HG03439 (cell line): ENCODE data around the gene C19orf12.
"Not testable (repeated sequence)": the region's sequence is repeated elsewhere in the genome, so short reads cannot be mapped to it uniquely, and the experiment has no call there.

Experiments used
- ATAC-seq: cut with Tn5 transposase; IDR thresholded peaks from one replicate; pipeline ENCODE4 v1.9.1; 2021; ENCODE audit warnings: mild to moderate bottlenecking, moderate library complexity; ENCODE audit not compliant: unreplicated experiment

The C19orf12 gene

GRCh38 chr19:29735829-29736228 lies 20.8 kb upstream of the C19orf12 start:
- no peak for ATAC-seq

- no peak for ATAC-seq
Observed at GRCh38 chr19:29731331-29731850, 16.3 kb upstream of the C19orf12 start.

DNA sequence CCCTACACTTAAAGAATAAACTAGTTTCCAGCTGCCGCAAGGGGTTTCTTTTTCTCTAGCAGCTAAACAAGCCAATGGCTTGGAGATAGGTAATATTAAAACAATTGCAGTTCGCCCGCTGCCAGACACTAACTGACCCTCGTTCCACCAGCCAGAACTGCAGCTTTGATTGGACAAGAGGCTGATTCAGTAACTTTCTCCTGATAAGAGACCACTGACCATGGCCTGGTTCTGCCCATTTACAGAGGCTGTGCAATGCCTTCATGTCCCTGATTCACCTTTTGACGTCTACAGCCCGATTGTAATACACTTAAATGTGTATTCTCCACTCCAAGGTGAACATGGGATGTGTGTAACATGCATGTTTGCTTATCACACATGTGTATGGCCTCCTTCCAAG lies 12.8 kb upstream of the C19orf12 start:
- ATAC-seq: no peak

DNA sequence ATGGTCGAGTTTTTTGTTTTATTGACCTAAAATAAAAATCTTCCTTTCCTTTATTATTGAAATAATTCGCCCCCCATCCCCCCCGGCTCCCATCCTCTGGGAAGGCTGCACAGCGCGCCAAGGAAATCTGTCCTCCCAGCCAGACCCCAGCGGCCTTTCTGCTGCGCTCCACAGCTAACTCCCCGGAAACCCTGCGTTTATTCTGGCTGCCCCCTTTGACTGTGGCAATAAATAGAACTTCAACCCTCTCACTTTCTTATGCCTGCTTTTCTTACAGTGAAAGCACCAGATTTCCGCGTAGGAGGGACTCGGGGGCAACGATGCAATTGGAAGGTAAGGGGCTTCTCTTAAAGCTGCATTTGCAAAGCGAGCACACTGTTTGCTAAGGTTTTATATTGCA lies 9.7 kb upstream of the C19orf12 start:
- ATAC-seq: no peak

DNA sequence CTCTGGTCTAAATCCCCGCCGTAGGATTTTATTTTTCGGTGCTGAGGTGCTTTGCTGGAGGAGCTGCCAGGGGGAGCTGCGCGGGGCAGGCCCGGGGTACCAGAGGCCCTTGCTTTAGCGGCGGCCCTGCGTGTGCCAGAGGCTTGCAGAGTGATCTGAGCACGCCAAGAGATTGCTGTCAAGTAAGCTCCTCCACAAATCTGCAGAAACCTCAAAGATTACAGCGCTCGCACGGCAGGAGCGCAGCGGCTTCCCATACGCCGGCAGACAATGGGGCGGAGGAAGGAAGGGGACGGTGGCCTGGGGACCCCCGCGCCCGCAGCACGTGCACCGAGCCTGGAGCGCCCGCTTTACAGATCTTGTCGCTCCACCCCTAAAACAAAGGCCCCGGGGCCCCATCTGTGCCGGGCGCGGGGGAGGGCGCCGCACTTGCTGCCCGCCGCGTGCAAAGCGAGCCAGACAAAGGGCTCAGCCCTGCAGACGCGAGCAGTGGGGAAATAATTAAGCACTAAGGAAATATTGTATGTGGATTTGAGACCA lies 9.1 kb upstream of the C19orf12 start:
- no peak for ATAC-seq

GRCh38 chr19:29717051-29717450 lies 2.0 kb upstream of the C19orf12 start:
- no peak for ATAC-seq

DNA sequence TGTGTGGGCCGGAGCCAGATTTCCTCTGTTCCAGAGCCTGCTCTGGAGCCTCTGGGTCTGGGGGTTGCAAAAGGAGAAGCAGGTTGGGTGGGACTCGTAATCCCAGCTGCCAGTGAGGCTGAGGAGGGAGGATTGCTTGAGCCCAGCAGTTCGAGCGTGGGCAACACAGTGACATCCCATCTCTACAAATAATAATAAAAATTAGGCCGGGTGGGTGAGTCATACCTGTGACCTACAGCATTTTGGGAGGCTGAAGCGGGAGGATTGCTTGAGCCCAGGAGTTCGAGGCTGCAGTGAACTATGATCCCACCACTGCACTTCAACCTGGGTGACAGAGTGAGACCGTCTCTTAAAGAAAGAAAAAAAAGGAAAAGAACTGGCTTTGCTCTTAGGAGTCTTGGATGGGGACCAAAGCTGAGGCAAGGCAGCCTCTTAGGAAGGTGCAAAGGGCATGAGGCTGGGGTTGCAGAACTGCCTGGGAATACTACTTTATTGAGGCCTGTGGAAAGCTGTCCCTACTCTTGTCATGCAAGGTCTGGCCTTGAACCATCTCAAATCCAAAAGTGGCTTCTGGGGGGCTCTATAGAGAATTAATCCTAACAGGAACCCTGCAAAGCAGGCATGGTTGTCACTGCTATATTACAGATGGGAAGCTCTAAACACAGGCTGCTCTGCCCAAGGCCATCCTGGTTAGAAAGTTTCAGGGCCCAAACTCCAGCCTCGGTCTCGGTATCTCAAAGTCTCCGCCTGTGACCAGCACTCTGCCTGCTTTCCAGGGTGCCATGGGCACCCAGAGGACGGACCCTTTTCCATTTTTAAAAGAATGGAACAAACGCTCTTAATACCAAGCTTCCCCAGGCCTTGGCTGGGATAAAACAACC lies 880 bp upstream of the C19orf12 start:
- peak; percentile 11 for ATAC-seq

DNA sequence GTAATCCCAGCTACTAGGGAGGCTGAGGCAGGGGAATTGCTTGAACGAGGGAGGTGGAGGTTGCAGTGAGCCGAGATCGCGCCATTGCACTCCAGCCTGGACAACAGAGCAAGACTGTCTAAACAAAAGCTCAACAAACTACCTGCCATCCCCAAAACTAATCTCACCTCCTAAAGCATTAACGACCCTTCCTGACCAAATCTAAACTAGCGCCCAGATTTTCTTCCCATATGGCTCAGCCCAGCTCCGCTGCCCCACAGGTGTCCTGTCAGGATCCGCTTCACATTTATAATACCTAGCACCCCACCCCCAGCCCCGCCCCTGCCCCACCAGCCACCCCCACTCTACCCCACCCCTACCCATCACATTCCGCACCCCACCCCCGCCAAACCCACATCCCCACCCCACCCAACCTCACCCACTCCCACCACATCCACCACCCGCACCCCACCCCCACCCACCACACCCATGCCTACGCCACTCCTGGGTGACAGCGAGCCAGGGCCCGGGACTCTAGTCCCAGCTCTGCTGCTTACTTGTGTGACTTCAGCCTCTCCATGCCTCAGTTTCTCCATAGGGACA lies 599 bp downstream of the C19orf12 start:
- ATAC-seq: no peak

GRCh38 chr19:29712744-29713516 lies 2.1 kb downstream of the C19orf12 start:
- ATAC-seq: no peak

DNA sequence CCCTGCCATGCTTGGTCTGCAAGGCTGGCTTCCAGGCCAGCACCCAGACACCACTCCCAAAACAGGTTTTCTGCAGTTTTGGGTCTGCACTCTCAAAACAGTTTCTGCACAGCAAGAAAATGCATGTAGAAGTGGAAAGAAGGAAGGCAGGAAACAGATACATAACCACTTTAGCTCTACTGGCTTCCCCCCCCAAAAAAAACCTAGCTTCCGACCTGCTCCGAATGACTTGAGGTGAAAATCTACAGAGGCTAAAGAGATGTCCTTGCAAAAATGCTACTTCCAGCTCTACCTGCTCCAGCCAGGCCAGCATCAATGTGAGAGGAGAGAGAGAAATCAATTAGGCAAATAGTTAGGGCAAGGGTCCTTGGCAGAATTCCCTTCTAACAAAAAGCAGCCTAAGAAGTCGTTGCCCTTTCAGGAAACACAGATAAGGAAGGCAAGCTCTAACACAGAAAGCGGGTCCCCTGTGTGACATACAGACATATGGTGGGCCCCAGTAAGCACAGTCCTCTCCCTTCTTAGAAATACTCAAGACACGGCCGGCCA lies 3.4 kb downstream of the C19orf12 start:
- ATAC-seq: no peak

GRCh38 chr19:29709440-29709798 lies 5.6 kb downstream of the C19orf12 start:
- not testable (repeated sequence) for ATAC-seq

GRCh38 chr19:29708554-29709439 lies 6.3 kb downstream of the C19orf12 start:
- no peak for ATAC-seq

- no peak for ATAC-seq
Observed at GRCh38 chr19:29706635-29707034, 8.4 kb downstream of the C19orf12 start.

- no peak for ATAC-seq
Observed at GRCh38 chr19:29705706-29706105, 9.4 kb downstream of the C19orf12 start.

GRCh38 chr19:29704562-29705558 lies 10.2 kb downstream of the C19orf12 start:
- peak; percentile 61 for ATAC-seq

- no peak for ATAC-seq
Observed at GRCh38 chr19:29702963-29703320, 12.1 kb downstream of the C19orf12 start.

GRCh38 chr19:29702161-29702962 lies 12.7 kb downstream of the C19orf12 start:
- no peak for ATAC-seq

GRCh38 chr19:29700498-29700897 lies 14.6 kb downstream of the C19orf12 start:
- no peak for ATAC-seq
